Measurements from ENCODE around the gene RAB11FIP4.

DNA sequence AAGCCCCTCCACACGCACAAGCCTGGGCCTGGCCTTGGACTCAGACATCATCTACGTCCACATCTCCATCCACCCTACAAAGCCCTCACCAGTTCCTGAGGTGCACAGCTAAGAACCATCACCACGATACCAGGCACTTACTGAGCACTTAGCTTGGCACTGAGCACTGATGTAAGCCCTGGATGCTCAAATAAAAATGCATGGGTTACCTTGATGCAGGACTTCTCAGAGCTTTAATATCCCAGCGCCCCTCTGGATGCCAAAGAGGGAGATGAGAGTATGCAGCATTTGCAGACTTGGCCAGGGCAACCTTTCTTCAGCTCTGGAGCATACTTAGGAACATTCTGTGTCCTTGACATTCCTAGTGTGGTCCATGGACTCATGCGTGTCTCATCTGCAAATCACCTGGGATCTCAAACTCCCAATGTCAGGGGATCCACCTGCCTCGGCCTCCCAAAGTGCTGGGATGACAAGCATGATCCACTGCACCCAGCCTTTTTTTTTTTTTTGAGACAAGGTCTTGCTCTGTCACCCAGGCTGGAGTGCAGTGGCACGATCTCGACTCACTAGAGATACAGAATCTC is 69.8 kb downstream of the RAB11FIP4 start:
- TF ChIP-seq, protein P1, sequence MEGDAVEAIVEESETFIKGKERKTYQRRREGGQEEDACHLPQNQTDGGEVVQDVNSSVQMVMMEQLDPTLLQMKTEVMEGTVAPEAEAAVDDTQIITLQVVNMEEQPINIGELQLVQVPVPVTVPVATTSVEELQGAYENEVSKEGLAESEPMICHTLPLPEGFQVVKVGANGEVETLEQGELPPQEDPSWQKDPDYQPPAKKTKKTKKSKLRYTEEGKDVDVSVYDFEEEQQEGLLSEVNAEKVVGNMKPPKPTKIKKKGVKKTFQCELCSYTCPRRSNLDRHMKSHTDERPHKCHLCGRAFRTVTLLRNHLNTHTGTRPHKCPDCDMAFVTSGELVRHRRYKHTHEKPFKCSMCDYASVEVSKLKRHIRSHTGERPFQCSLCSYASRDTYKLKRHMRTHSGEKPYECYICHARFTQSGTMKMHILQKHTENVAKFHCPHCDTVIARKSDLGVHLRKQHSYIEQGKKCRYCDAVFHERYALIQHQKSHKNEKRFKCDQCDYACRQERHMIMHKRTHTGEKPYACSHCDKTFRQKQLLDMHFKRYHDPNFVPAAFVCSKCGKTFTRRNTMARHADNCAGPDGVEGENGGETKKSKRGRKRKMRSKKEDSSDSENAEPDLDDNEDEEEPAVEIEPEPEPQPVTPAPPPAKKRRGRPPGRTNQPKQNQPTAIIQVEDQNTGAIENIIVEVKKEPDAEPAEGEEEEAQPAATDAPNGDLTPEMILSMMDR (IDR thresholded peaks at IDR 0.05; ENCODE audit: low read depth, low read length): no peak
- TF ChIP-seq POLR2A (IDR thresholded peaks at IDR 0.05; ENCODE audit: extremely low read depth, insufficient read length) (no peak), MYC (IDR thresholded peaks at IDR 0.05; ENCODE audit: low read depth, low read length) (no peak)
- TF ChIP-seq, protein P2, sequence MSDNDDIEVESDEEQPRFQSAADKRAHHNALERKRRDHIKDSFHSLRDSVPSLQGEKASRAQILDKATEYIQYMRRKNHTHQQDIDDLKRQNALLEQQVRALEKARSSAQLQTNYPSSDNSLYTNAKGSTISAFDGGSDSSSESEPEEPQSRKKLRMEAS (IDR thresholded peaks at IDR 0.05; ENCODE audit: low read depth, low read length): no peak

Measured in NB4 (cell line).